ENCODE measurements around the gene PLAGL1. TPM values are rescaled to one million over a fixed set of nuclear protein-coding genes. Genes with fewer than 3 reads are reported as not detected.
"Not testable (repeated sequence)": the region's sequence is repeated elsewhere in the genome, so short reads cannot be mapped to it uniquely, and the experiment has no call there.

PLAGL1 gene
- total and polyA plus RNA-seq, 2 of the 13 experiments (the other 11 are each of a cell fraction or from before 2014, with no cell fraction given) = 0.60 to 2.3 TPM

DNA sequence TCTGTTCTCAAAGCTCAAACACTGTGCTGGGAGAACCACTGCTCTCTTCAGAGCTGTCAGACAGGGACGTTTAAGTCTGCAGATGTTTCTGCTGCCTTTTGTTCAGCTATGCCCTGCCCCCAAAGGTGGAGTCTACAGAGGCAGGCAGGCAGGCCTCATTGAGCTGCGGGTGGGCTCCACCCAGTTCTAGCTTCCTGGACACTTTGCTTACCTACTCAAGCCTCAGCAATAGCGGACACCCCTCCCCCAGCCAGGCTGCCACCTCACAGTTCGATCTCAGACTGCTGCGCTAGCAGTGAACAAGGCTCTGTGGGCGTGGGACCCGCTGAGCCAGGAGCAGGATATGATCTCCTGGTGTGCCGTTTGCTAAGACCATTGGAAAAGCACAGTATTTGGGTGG lies 38.6 kb upstream of the PLAGL1 start:
- H3K27ac ChIP-seq (ENCODE audit: extremely low read length, insufficient read depth, low read length); H3K27me3 ChIP-seq (ENCODE audit: control insufficient read depth in 1 of 2, insufficient read depth in 2 of 2, low read length in 2 of 2); in situ Hi-C loops (cut with HindIII; ENCODE audit: extremely low pct_ligation_motif_present, low pct_unique_long_range_greater_than_20kb); H3K9me3 ChIP-seq (ENCODE audit: low read length); H2AFZ ChIP-seq (ENCODE audit: low read length); H3K79me2 ChIP-seq (ENCODE audit: insufficient read depth, low read length); H3K4me3 ChIP-seq (replicated peaks in 1 of 3; ENCODE audit: insufficient read depth in 1 of 3, low read depth in 2 of 3, low read length in 3 of 3); CTCF ChIA-PET (ENCODE audit: low intra/inter-chr PET ratio, low total read pairs); POLR2A ChIA-PET; FAIRE-seq; BruUV-seq (replicated peaks); ATAC-seq; H3K9ac ChIP-seq (ENCODE audit: insufficient read depth, low read depth, low read length); H4K20me1 ChIP-seq (ENCODE audit: insufficient read depth, low read length); H3K4me1 ChIP-seq (ENCODE audit: insufficient read depth, low read length); intact Hi-C loops (cut with micrococcal nuclease; ENCODE audit: unreplicated experiment); DNase-seq (ENCODE audit: low spot score); H3K36me3 ChIP-seq (replicated peaks in 1 of 2; ENCODE audit: control insufficient read depth in 1 of 2, insufficient read depth in 2 of 2, low read length in 2 of 2): not testable (repeated sequence)
- peak overlapping the region; percentile 40; the same call in 1 of the 2 replicates for H3K4me2 ChIP-seq (ENCODE audit: low read depth, low read length)
- 7% methylated on average over 5 of the region's 8 CpGs for WGBS (ENCODE audit: low lambda C conversion rate)
- 0 out of 2 replicates have a peak, but pooled peaks have one; percentile 42 for TF ChIP-seq NRL (CRISPR knock-in tag; IDR thresholded peaks at IDR 0.05; ENCODE audit: borderline replicate concordance)

GRCh38 chr6:144044989-144045388 lies 36.9 kb upstream of the PLAGL1 start:
- H3K4me2 ChIP-seq (ENCODE audit: low read depth, low read length); H3K79me2 ChIP-seq (ENCODE audit: insufficient read depth, low read length); H3K9ac ChIP-seq (ENCODE audit: insufficient read depth, low read depth, low read length); H3K27ac ChIP-seq (ENCODE audit: extremely low read length, insufficient read depth, low read length); H3K9me3 ChIP-seq (ENCODE audit: low read length); CTCF ChIA-PET (ENCODE audit: low intra/inter-chr PET ratio, low total read pairs); H3K36me3 ChIP-seq (replicated peaks in 1 of 2; ENCODE audit: control insufficient read depth in 1 of 2, insufficient read depth in 2 of 2, low read length in 2 of 2); H3K4me1 ChIP-seq (ENCODE audit: insufficient read depth, low read length); intact Hi-C loops (cut with micrococcal nuclease; ENCODE audit: unreplicated experiment); BruUV-seq (replicated peaks); FAIRE-seq; H2AFZ ChIP-seq (ENCODE audit: low read length); H3K27me3 ChIP-seq (ENCODE audit: control insufficient read depth in 1 of 2, insufficient read depth in 2 of 2, low read length in 2 of 2); H4K20me1 ChIP-seq (ENCODE audit: insufficient read depth, low read length); in situ Hi-C loops (cut with HindIII; ENCODE audit: extremely low pct_ligation_motif_present, low pct_unique_long_range_greater_than_20kb); POLR2A ChIA-PET; H3K4me3 ChIP-seq (replicated peaks in 1 of 3; ENCODE audit: insufficient read depth in 1 of 3, low read depth in 2 of 3, low read length in 3 of 3); DNase-seq (ENCODE audit: low spot score); ATAC-seq: not testable (repeated sequence)
- WGBS (ENCODE audit: low lambda C conversion rate) = 4% methylated on average over 2 of the region's 2 CpGs

GRCh38 chr6:144036835-144037195 lies 28.8 kb upstream of the PLAGL1 start:
- Histone ChIP-seq H3K9me3 (ENCODE audit: low read length) (no peaks in the 10 kb centered on the region), H3K27me3 (ENCODE audit: control insufficient read depth in 1 of 2, insufficient read depth in 2 of 2, low read length in 2 of 2) (peaks cover 0 to 14% of the 10 kb centered on the region in 2 experiments; a peak in 3 of 5 replicates), H3K9ac (ENCODE audit: insufficient read depth, low read depth, low read length) (no peak overlapping the region), H3K4me1 (ENCODE audit: insufficient read depth, low read length) (peaks cover 14% of the 10 kb centered on the region), H3K4me2 (ENCODE audit: low read depth, low read length) (peak overlapping the region; percentile 54), H3K36me3 (replicated peaks in 1 of 2; ENCODE audit: control insufficient read depth in 1 of 2, insufficient read depth in 2 of 2, low read length in 2 of 2) (no peaks in the 10 kb centered on the region), H3K4me3 (replicated peaks in 1 of 3; ENCODE audit: insufficient read depth in 1 of 3, low read depth in 2 of 3, low read length in 3 of 3) (0 out of 6 replicates have a peak overlapping the region, but pooled peaks of 1 of the 3 experiments have one; percentile 1), H4K20me1 (ENCODE audit: insufficient read depth, low read length) (no peaks in the 10 kb centered on the region), H2AFZ (ENCODE audit: low read length) (no peak overlapping the region), H3K79me2 (ENCODE audit: insufficient read depth, low read length) (no peaks in the 10 kb centered on the region), H3K27ac (ENCODE audit: extremely low read length, insufficient read depth, low read length) (no peak overlapping the region)
- CTCF ChIA-PET (ENCODE audit: low intra/inter-chr PET ratio, low total read pairs) = no interaction called here
- intact Hi-C loops (cut with micrococcal nuclease; ENCODE audit: unreplicated experiment) = no loop called here
- POLR2A ChIA-PET = no interaction called here
- in situ Hi-C loops (cut with HindIII; ENCODE audit: extremely low pct_ligation_motif_present, low pct_unique_long_range_greater_than_20kb) = no loop called here
- 47% methylated on average over 3 of the region's 3 CpGs for WGBS (ENCODE audit: low lambda C conversion rate)
- BruUV-seq (replicated peaks) = no TSS peak
- FAIRE-seq (no peak), ATAC-seq (peak; percentile 28; the same call in 1 of the 3 replicates), DNase-seq (ENCODE audit: low spot score) (no peak)
- no peak for TF ChIP-seq SAFB2 (CRISPR knock-in tag; IDR thresholded peaks at IDR 0.05; ENCODE audit: borderline replicate concordance, low read depth)
- TF ChIP-seq RBM22 (optimal IDR thresholded peaks at IDR 0.05; ENCODE audit: low read length) = no peak
- TF ChIP-seq, protein P1, sequence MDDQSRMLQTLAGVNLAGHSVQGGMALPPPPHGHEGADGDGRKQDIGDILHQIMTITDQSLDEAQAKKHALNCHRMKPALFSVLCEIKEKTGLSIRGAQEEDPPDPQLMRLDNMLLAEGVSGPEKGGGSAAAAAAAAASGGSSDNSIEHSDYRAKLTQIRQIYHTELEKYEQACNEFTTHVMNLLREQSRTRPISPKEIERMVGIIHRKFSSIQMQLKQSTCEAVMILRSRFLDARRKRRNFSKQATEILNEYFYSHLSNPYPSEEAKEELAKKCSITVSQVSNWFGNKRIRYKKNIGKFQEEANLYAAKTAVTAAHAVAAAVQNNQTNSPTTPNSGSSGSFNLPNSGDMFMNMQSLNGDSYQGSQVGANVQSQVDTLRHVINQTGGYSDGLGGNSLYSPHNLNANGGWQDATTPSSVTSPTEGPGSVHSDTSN (CRISPR knock-in tag; IDR thresholded peaks at IDR 0.05; ENCODE audit: borderline replicate concordance) = no peak
